Measurements from ENCODE around the gene ST6GAL2.

Gene ST6GAL2

DNA sequence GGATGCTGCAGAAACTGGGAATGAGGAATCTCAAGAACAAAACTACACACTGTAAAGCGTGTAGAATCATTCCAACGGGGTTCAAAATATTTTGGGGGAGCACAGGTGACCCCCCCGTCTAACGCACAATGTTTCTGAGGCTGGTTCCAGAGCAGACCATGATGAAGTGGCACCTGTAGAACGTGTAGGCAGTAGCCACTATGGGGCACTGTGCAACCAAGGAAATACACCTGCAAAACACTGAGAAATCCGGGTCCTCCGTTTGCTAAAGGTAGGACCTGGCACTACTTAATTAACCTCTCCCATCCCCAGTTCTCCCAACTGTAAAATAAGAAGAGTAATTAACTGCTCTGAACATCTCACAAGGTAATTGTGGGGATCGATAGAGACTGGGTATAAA is 22.6 kb downstream of the ST6GAL2 start:
- Mint-ChIP-seq H3K27me3 (ENCODE audit: low read depth, poor library complexity) (peaks cover 6% of the 10 kb centered on the region), H3K4me1 (peaks cover 23% of the 10 kb centered on the region), H3K36me3 (ENCODE audit: low read depth) (peaks cover 35% of the 10 kb centered on the region), H3K27ac (no peak overlapping the region), H3K4me3 (no peak overlapping the region), H3K9me3 (peaks cover 20% of the 10 kb centered on the region)
- DNase-seq: no peak
- TF ChIP-seq, protein P1, sequence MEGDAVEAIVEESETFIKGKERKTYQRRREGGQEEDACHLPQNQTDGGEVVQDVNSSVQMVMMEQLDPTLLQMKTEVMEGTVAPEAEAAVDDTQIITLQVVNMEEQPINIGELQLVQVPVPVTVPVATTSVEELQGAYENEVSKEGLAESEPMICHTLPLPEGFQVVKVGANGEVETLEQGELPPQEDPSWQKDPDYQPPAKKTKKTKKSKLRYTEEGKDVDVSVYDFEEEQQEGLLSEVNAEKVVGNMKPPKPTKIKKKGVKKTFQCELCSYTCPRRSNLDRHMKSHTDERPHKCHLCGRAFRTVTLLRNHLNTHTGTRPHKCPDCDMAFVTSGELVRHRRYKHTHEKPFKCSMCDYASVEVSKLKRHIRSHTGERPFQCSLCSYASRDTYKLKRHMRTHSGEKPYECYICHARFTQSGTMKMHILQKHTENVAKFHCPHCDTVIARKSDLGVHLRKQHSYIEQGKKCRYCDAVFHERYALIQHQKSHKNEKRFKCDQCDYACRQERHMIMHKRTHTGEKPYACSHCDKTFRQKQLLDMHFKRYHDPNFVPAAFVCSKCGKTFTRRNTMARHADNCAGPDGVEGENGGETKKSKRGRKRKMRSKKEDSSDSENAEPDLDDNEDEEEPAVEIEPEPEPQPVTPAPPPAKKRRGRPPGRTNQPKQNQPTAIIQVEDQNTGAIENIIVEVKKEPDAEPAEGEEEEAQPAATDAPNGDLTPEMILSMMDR (IDR thresholded peaks at IDR 0.05): no peak

DNA sequence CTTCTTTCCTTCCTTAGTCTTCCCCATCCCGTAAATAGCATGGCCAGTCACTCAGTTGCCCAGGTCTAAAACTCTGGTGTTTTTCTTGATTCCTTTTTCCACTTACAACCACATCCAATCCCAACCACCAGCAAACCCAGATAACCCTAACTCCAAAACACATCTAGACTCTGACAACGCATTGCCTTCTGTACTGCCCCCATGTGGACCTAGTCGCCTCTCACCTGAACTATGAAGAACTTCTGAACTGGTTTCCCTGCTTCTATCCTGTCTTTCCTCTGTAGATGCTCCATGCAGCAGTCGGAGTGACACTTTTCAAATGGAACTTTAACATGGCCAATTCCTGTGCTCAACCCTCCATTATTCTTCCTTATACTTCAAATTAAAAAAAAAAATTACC is 26.5 kb downstream of the ST6GAL2 start:
- Mint-ChIP-seq H3K27me3 (ENCODE audit: low read depth, poor library complexity) (peaks cover 6% of the 10 kb centered on the region), H3K4me1 (peaks cover 23% of the 10 kb centered on the region), H3K27ac (no peak overlapping the region), H3K4me3 (no peak overlapping the region), H3K9me3 (peaks cover 28% of the 10 kb centered on the region), H3K36me3 (ENCODE audit: low read depth) (peaks cover 50% of the 10 kb centered on the region)
- TF ChIP-seq, protein P1 (IDR thresholded peaks at IDR 0.05): no peak
- DNase-seq: no peak

DNA sequence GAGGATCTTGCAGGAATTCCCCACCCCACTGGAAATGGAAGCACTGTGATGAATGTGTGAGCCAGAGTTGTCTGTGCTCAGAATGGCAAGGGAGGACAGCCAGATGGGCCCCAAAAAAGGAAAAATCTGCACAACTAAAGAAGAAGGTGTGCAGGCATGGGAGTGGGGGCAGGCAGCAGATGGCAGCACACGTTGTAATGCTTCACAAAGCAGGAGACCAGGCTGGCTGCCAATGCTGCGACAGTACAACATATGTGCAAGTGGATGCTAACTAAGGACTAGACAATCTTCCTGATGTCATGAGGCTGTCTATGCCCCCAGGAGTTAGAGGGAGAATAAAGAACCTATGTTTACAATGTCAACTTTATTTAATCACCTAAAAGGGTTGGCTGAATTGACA is 27.2 kb downstream of the ST6GAL2 start:
- Mint-ChIP-seq H3K4me1 (peaks cover 25% of the 10 kb centered on the region), H3K4me3 (no peak overlapping the region), H3K27ac (no peak overlapping the region), H3K9me3 (peaks cover 28% of the 10 kb centered on the region), H3K36me3 (ENCODE audit: low read depth) (peaks cover 50% of the 10 kb centered on the region), H3K27me3 (ENCODE audit: low read depth, poor library complexity) (peaks cover 6% of the 10 kb centered on the region)
- no peak for DNase-seq
- TF ChIP-seq, protein P1 (IDR thresholded peaks at IDR 0.05): no peak

DNA sequence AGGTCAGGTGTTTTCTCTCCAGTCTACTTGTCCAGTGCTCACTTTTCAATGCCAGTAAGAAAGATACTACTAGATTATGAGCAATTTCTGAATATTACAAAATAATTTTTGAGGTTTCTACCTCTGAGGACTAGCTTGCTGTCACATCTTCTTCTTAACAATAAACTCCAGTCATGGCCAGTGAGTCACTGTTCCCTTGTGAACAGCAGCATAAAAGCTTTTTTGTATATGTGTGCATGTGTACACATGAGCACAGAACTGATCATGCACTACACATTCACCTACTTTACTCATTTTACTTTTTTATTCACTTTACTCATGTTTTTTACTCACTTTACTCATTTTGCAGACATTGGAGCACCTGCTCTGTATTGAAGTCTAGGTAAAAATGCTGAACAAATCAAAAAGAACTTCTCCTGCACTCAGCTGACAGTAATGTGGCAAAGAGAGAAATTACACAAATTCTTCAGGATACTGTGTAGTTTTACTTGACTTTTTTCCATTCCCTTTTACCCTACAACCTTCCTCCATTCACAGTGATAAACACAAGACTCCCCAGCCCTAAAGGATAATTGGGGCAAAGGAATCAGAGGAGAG is 28.0 kb downstream of the ST6GAL2 start:
- TF ChIP-seq, protein P1 (IDR thresholded peaks at IDR 0.05): no peak
- peaks cover 50% of the 10 kb centered on the region for H3K36me3 Mint-ChIP-seq (ENCODE audit: low read depth)
- H3K4me1 Mint-ChIP-seq: peaks cover 33% of the 10 kb centered on the region
- peaks cover 2% of the 10 kb centered on the region for H3K27me3 Mint-ChIP-seq (ENCODE audit: low read depth, poor library complexity)
- H3K27ac Mint-ChIP-seq: no peak overlapping the region
- no peak overlapping the region for H3K4me3 Mint-ChIP-seq
- no peak for DNase-seq
- peaks cover 28% of the 10 kb centered on the region for H3K9me3 Mint-ChIP-seq

DNA sequence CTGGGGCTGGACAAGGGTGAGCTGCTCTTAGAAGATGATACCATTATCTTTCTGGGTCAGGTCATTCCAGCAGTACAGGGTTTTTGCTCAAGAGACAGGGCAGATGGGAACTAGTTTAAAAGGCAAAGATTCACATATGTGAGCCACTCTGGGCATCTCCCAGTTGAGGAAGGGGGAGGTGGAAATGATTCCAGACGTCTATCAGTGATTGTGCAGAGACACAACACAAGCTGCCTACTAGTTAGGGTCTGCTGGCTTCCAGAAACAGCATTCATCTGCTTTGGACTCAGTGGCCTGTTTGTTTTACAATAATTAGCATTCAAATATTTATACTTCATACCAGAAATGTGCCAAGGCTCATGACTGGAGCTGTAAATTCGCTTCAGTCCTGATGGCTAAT is 32.3 kb downstream of the ST6GAL2 start:
- Mint-ChIP-seq H3K27me3 (ENCODE audit: low read depth, poor library complexity) (peaks cover 3% of the 10 kb centered on the region), H3K9me3 (peaks cover 10% of the 10 kb centered on the region), H3K4me1 (peaks cover 76% of the 10 kb centered on the region), H3K27ac (no peak overlapping the region), H3K36me3 (ENCODE audit: low read depth) (peaks cover 17% of the 10 kb centered on the region), H3K4me3 (no peak overlapping the region)
- TF ChIP-seq, protein P1 (IDR thresholded peaks at IDR 0.05): no peak
- no peak for DNase-seq

DNA sequence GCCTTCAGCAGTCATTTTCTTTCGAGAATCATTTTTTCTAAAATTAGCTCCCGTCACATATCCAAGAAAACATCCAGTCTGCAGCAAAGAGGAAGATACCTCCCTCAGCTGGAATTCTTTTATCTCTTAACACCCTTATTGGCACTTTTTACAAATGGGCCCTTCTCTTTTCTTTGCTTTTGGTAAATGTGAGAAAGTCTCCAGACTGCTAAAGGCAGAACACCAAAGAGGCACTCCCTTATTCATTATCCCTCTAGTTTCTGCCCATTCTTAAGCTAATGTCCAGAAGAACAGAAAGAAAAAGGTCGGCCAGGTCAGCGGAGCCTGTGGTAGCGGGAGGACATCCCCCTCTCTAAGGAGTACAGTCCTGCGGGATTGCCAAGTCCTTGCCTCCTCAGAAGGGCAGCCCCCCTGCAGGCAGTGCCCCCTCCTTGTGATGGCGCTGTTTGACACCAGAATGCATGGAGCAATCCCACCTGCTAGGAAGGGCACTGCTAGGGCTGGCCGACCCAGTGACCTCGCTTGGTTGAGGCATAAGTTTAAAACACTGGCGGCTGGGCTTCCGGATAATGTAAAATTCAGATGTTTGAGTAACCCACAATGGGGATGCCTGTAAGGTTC is 34.0 kb downstream of the ST6GAL2 start:
- Mint-ChIP-seq H3K27ac (peak overlapping the region; percentile 91), H3K36me3 (ENCODE audit: low read depth) (peaks cover 4% of the 10 kb centered on the region), H3K4me1 (peaks cover 93% of the 10 kb centered on the region), H3K27me3 (ENCODE audit: low read depth, poor library complexity) (peaks cover 3% of the 10 kb centered on the region), H3K9me3 (no peaks in the 10 kb centered on the region), H3K4me3 (peak overlapping the region; percentile 24)
- TF ChIP-seq, protein P1 (IDR thresholded peaks at IDR 0.05): no peak
- DNase-seq: peak; percentile 6
